Naive thymus-derived CD4-positive, alpha-beta T cell (primary cell): Measurements from ENCODE around the gene MCC. TPM values are rescaled to one million over a fixed set of nuclear protein-coding genes. Genes with fewer than 3 reads are reported as not detected.

Experiments
- ATAC-seq: fragments of 150-1000 bp; cut with Tn5 transposase; 2 replicates; pipeline ENCODE4 v1.10.0; 2021; ENCODE audit warnings: mild to moderate bottlenecking, moderate library complexity
- CTCF ChIA-PET: fragments of 350-600 bp; sonication (Branson Sonifier 250); formaldehyde crosslinking; loops from one replicate; lab custom pipeline; 2021; ENCODE audit warnings: antibody characterized with exemption; lab: Charles Lee
- POLR2A ChIA-PET: fragments of 350-600 bp; sonication (Branson Sonifier 250); formaldehyde crosslinking; loops from one replicate; lab custom pipeline; 2021; ENCODE audit warnings: antibody characterized with exemption, inconsistent platforms; lab: Charles Lee
- DNase-seq, 9 donors: peaks; one replicate each; pipeline versions ENCODE4 v3.0.0 to v3.0.0-alpha.2; 2020 to 2022; ENCODE audit warnings: mixed read lengths in 1 of 9
- H3K27ac ChIP-seq: one replicate; pipeline ENCODE4 v1.7.0; 2013; ENCODE audit warnings: mild to moderate bottlenecking, low read depth, low read length, moderate library complexity
- H3K27me3 ChIP-seq, 2 donors: one replicate each; pipeline ENCODE4 v1.7.0; 2013; ENCODE audit warnings: low read length in 2 of 2, mild to moderate bottlenecking in 2 of 2, moderate library complexity in 2 of 2; ENCODE audit not compliant: control insufficient read depth in 2 of 2, insufficient read depth in 2 of 2
- H3K36me3 ChIP-seq, 3 experiments: 1 replicate in 2 of 3; 2 replicates in 1 of 3; pipeline ENCODE4 v1.7.0; 2013; ENCODE audit warnings: low read length in 3 of 3, mild to moderate bottlenecking in 3 of 3, moderate library complexity in 1 of 3; ENCODE audit not compliant: insufficient read depth in 3 of 3, control insufficient read depth in 2 of 3
- H3K4me1 ChIP-seq, 2 donors: one replicate each; pipeline ENCODE4 v1.7.0; 2013; ENCODE audit warnings: low read length in 2 of 2, mild to moderate bottlenecking in 2 of 2, moderate library complexity in 1 of 2; ENCODE audit not compliant: control insufficient read depth in 2 of 2, insufficient read depth in 2 of 2
- H3K4me3 ChIP-seq: 2 replicates; pipeline ENCODE4 v1.7.0; 2013; ENCODE audit warnings: mild to moderate bottlenecking, low read length
- H3K9me3 ChIP-seq, 3 experiments: 1 replicate in 2 of 3; 2 replicates in 1 of 3; pipeline ENCODE4 v1.7.0; 2013; ENCODE audit warnings: low read length in 3 of 3; ENCODE audit not compliant: control insufficient read depth in 2 of 3
- H3K27ac Mint-ChIP-seq, 9 donors: one replicate each; pipeline ENCODE4 v1.8.0; 2020 to 2022; ENCODE audit warnings: mixed read lengths in 9 of 9, mild to moderate bottlenecking in 8 of 9, moderate library complexity in 5 of 9, inconsistent platforms in 2 of 9
- H3K27me3 Mint-ChIP-seq, 5 donors: one replicate each; pipeline ENCODE4 v1.8.0; 2021 to 2022; ENCODE audit warnings: mixed read lengths in 5 of 5, mild to moderate bottlenecking in 1 of 5
- H3K36me3 Mint-ChIP-seq, 5 donors: one replicate each; pipeline ENCODE4 v1.8.0; 2020 to 2022; ENCODE audit warnings: mixed read lengths in 5 of 5, mild to moderate bottlenecking in 3 of 5, inconsistent platforms in 1 of 5
- H3K4me1 Mint-ChIP-seq, 7 donors: one replicate each; pipeline ENCODE4 v1.8.0; 2020 to 2022; ENCODE audit warnings: mixed read lengths in 7 of 7, mild to moderate bottlenecking in 3 of 7, inconsistent platforms in 1 of 7
- H3K4me3 Mint-ChIP-seq, 10 donors: one replicate each; pipeline ENCODE4 v1.8.0; 2020 to 2022; ENCODE audit warnings: mild to moderate bottlenecking in 10 of 10, mixed read lengths in 10 of 10, moderate library complexity in 6 of 10, inconsistent platforms in 2 of 10
- H3K9me3 Mint-ChIP-seq, 11 donors: one replicate each; pipeline ENCODE4 v1.8.0; 2020 to 2022; ENCODE audit warnings: mixed read lengths in 11 of 11, mild to moderate bottlenecking in 4 of 11, inconsistent platforms in 1 of 11, moderate library complexity in 1 of 11
- intact Hi-C, 2 donors: fragments of 100-400 bp; cut with micrococcal nuclease; formaldehyde crosslinking; loops; one replicate each; pipeline ENCODE4 v1.15.1; 2023
- polyA plus RNA-seq, 2 donors: library from polyadenylated mRNA; unstranded; fragments of 300-500 nt; fragmentation: Illumina TruSeq; gene quantifications; one replicate each; pipeline ENCODE4 v1.2.3, GENCODE V29; 2021
- total RNA-seq, 6 experiments: library from RNA in 5 of 6; stranded (reverse) in 5 of 6; gene quantifications; 1 replicate in 5 of 6; 2 replicates in 1 of 6; pipeline ENCODE4 v1.2.3 and lab custom pipeline; 2021 to 2026

Gene MCC
- total and polyA plus RNA-seq, 7 experiments from 2014 or later, result 0.56 to 3.0 (median 0.89) TPM

- no peaks in the 10 kb centered on the region for H3K9me3 Mint-ChIP-seq
- Histone ChIP-seq H3K36me3 (no peaks in the 10 kb centered on the region), H3K9me3 (no peaks in the 10 kb centered on the region), H3K4me3 (no peak overlapping the region), H3K27me3 (peaks cover 2 to 3% of the 10 kb centered on the region in 2 donors), H3K27ac (no peak overlapping the region), H3K4me1 (peaks cover 0 to 5% of the 10 kb centered on the region in 2 donors)
- ChIA-PET POLR2A (no interaction called here), CTCF (no interaction called here)
- no peak for DNase-seq
- ATAC-seq, result no peak
- intact Hi-C loops, result loop anchor here (10.0 kb wide), 3 partner anchors 494 to 1174 kb away; no protein-coding TSS in a partner anchor
- peaks cover 0 to 15% (median 7%) of the 10 kb centered on the region in 7 donors for H3K4me1 Mint-ChIP-seq
- H3K36me3 Mint-ChIP-seq, result no peaks in the 10 kb centered on the region
- H3K27me3 Mint-ChIP-seq, result peaks cover 16 to 32% (median 21%) of the 10 kb centered on the region in 5 donors
- H3K4me3 Mint-ChIP-seq, result no peak overlapping the region
- H3K27ac Mint-ChIP-seq, result no peak overlapping the region
Measured at GRCh38 chr5:113338628-113339027, 149.6 kb downstream of the MCC start.

GRCh38 chr5:113337515-113338415 lies 150.5 kb downstream of the MCC start:
- POLR2A ChIA-PET, result no interaction called here
- Mint-ChIP-seq H3K27me3 (peaks cover 16 to 32% (median 21%) of the 10 kb centered on the region in 5 donors), H3K9me3 (no peaks in the 10 kb centered on the region), H3K36me3 (no peaks in the 10 kb centered on the region), H3K4me3 (no peak overlapping the region), H3K27ac (no peak overlapping the region), H3K4me1 (peaks cover 0 to 15% (median 7%) of the 10 kb centered on the region in 7 donors)
- ATAC-seq (no peak), DNase-seq (no peak)
- Histone ChIP-seq H3K27ac (no peak overlapping the region), H3K4me1 (peaks cover 0 to 5% of the 10 kb centered on the region in 2 donors), H3K9me3 (no peaks in the 10 kb centered on the region), H3K36me3 (no peaks in the 10 kb centered on the region), H3K4me3 (no peak overlapping the region), H3K27me3 (peaks cover 2 to 3% of the 10 kb centered on the region in 2 donors)
- intact Hi-C loops, result loop anchor here (10.0 kb wide), 3 partner anchors 493 to 1173 kb away; no protein-coding TSS in a partner anchor
- CTCF ChIA-PET, result interaction anchor here (1.0 to 1.9 kb wide), 2 partner anchors 274 to 342 kb away, joined by 3 to 5 read pairs; no protein-coding TSS in a partner anchor

GRCh38 chr5:113336975-113337374 lies 151.3 kb downstream of the MCC start:
- Mint-ChIP-seq H3K27ac (no peak overlapping the region), H3K4me1 (peaks cover 0 to 15% (median 7%) of the 10 kb centered on the region in 7 donors), H3K4me3 (no peak overlapping the region), H3K36me3 (no peaks in the 10 kb centered on the region), H3K27me3 (peaks cover 16 to 32% (median 21%) of the 10 kb centered on the region in 5 donors), H3K9me3 (no peaks in the 10 kb centered on the region)
- Histone ChIP-seq H3K36me3 (no peaks in the 10 kb centered on the region), H3K4me1 (peaks cover 0 to 5% of the 10 kb centered on the region in 2 donors), H3K9me3 (no peaks in the 10 kb centered on the region), H3K27ac (no peak overlapping the region), H3K27me3 (peaks cover 2 to 3% of the 10 kb centered on the region in 2 donors), H3K4me3 (no peak overlapping the region)
- DNase-seq, result no peak
- ChIA-PET CTCF (interaction anchor here (0.9 to 1.9 kb wide), 3 partner anchors 269 to 341 kb away, joined by 3 to 5 read pairs (median 5); no protein-coding TSS in a partner anchor), POLR2A (no interaction called here)
- intact Hi-C loops, result loop anchor here (10.0 kb wide), 3 partner anchors 492 to 1172 kb away; no protein-coding TSS in a partner anchor
- ATAC-seq, result no peak

GRCh38 chr5:113333411-113333810 lies 154.8 kb downstream of the MCC start:
- intact Hi-C loops, result loop anchor here (5.0 to 10.0 kb wide), 4 partner anchors 261 to 1169 kb away; no protein-coding TSS in a partner anchor
- CTCF ChIA-PET, result interaction anchor here (0.9 to 3.6 kb wide), 5 partner anchors 28 to 340 kb away, joined by 3 to 28 read pairs (median 7); no protein-coding TSS in a partner anchor
- no peaks in the 10 kb centered on the region for H3K9me3 Mint-ChIP-seq

GRCh38 chr5:113331209-113331551 lies 157.1 kb downstream of the MCC start:
- Histone ChIP-seq H3K27ac (no peak overlapping the region), H3K27me3 (peaks cover 0 to 3% of the 10 kb centered on the region in 2 donors), H3K4me1 (peaks cover 0 to 5% of the 10 kb centered on the region in 2 donors), H3K4me3 (no peak overlapping the region), H3K36me3 (no peaks in the 10 kb centered on the region), H3K9me3 (no peaks in the 10 kb centered on the region)
- H3K27me3 Mint-ChIP-seq, result peaks cover 2 to 16% (median 7%) of the 10 kb centered on the region in 5 donors
- no peak overlapping the region for H3K4me3 Mint-ChIP-seq
- H3K36me3 Mint-ChIP-seq, result no peaks in the 10 kb centered on the region
- peaks cover 3 to 22% (median 19%) of the 10 kb centered on the region in 7 donors for H3K4me1 Mint-ChIP-seq
- H3K9me3 Mint-ChIP-seq, result no peaks in the 10 kb centered on the region
- CTCF ChIA-PET, result interaction anchor here (3.0 kb wide), 1 partner anchor 335 kb away, joined by 49 read pairs; no protein-coding TSS in a partner anchor
- H3K27ac Mint-ChIP-seq, result peak overlapping the region in 2 of 9 donors; percentile 11 to 22
- ATAC-seq, result no peak
- DNase-seq, result no peak
- intact Hi-C loops, result loop anchor here (5.0 to 10.0 kb wide), 4 partner anchors 259 to 1166 kb away; no protein-coding TSS in a partner anchor
- POLR2A ChIA-PET, result no interaction called here

More at GRCh38 chr5:113333411-113333810, 154.8 kb downstream of the MCC start:
- Histone ChIP-seq H3K27ac (no peak overlapping the region), H3K27me3 (peaks cover 0 to 3% of the 10 kb centered on the region in 2 donors), H3K4me1 (peaks cover 0 to 5% of the 10 kb centered on the region in 2 donors), H3K9me3 (no peaks in the 10 kb centered on the region), H3K36me3 (no peaks in the 10 kb centered on the region), H3K4me3 (no peak overlapping the region)
- POLR2A ChIA-PET, result no interaction called here
- H3K4me1 Mint-ChIP-seq, result peaks cover 5 to 25% (median 19%) of the 10 kb centered on the region in 7 donors
- peaks cover 11 to 23% (median 16%) of the 10 kb centered on the region in 5 donors for H3K27me3 Mint-ChIP-seq
- no peaks in the 10 kb centered on the region for H3K36me3 Mint-ChIP-seq
- no peak overlapping the region for H3K4me3 Mint-ChIP-seq
- ATAC-seq, result no peak
- DNase-seq, result no peak
- H3K27ac Mint-ChIP-seq, result no peak overlapping the region

- Histone ChIP-seq H3K4me3 (no peak overlapping the region), H3K36me3 (no peaks in the 10 kb centered on the region), H3K9me3 (no peaks in the 10 kb centered on the region), H3K27ac (no peak overlapping the region), H3K4me1 (peaks cover 0 to 4% of the 10 kb centered on the region in 2 donors), H3K27me3 (peaks cover 0 to under 1% of the 10 kb centered on the region in 2 donors)
- POLR2A ChIA-PET, result interaction anchor here (1.3 kb wide), 1 partner anchor 334 kb away, joined by 5 read pairs; no protein-coding TSS in a partner anchor
- intact Hi-C loops, result loop anchor here (1.0 to 10.0 kb wide), 9 partner anchors 36 to 1166 kb away; partner anchors contain the start of gene REEP5 (in 1 of the 2)
- peaks cover 3 to 21% (median 19%) of the 10 kb centered on the region in 7 donors for H3K4me1 Mint-ChIP-seq
- H3K4me3 Mint-ChIP-seq, result peak overlapping the region in 9 of 10 donors; percentile 8 to 63 (median 40)
- no peaks in the 10 kb centered on the region for H3K9me3 Mint-ChIP-seq
- ATAC-seq (peak; percentile 91), DNase-seq (peak in 7 of 9 donors; percentile 56 to 80 (median 73))
- H3K27ac Mint-ChIP-seq, result peak overlapping the region in 7 of 9 donors; percentile 3 to 82 (median 71)
- peaks cover 0 to 13% (median 2%) of the 10 kb centered on the region in 5 donors for H3K27me3 Mint-ChIP-seq
- CTCF ChIA-PET, result interaction anchor here (0.7 to 3.0 kb wide), 4 partner anchors 257 to 408 kb away, joined by 3 to 49 read pairs (median 3); no protein-coding TSS in a partner anchor
- no peaks in the 10 kb centered on the region for H3K36me3 Mint-ChIP-seq
Measured at GRCh38 chr5:113330533-113331208, 157.6 kb downstream of the MCC start.
